HepG2 (cell line): Measurements from ENCODE around the gene WNT1. TPM values are rescaled to one million over a fixed set of nuclear protein-coding genes. Genes with fewer than 3 reads are reported as not detected.
A peak's percentile ranks its signal among the peaks of the same experiment; 100 is the strongest.

ENCODE experiments used
- ARID5B ChIP-seq: IDR thresholded peaks from 2 replicates; pipeline ENCODE4 v1.4.0; 2020; ENCODE audit warnings: mild to moderate bottlenecking, missing genetic modification reagents
- ATRX ChIP-seq: sonication (generic); formaldehyde crosslinking; IDR thresholded peaks from 2 replicates; pipeline ENCODE4 v1.4.0; 2020; ENCODE audit warnings: missing genetic modification reagents, borderline replicate concordance
- ETV5 ChIP-seq: IDR thresholded peaks from 2 replicates; pipeline ENCODE4 v1.6.1; 2018; ENCODE audit warnings: missing biosample characterization, missing genetic modification reagents, inconsistent platforms, borderline replicate concordance
- FOXJ3 ChIP-seq: sonication (generic); formaldehyde crosslinking; IDR thresholded peaks from 2 replicates; pipeline ENCODE4 v1.4.0; 2020; ENCODE audit warnings: missing genetic modification reagents, mild to moderate bottlenecking, borderline replicate concordance
- GABPB1 ChIP-seq: IDR thresholded peaks from 2 replicates; pipeline ENCODE4 v1.6.1; 2016; ENCODE audit warnings: mild to moderate bottlenecking, missing genetic modification reagents, moderate library complexity, missing compliant biosample characterization
- MAFF ChIP-seq: IDR thresholded peaks from 2 replicates; pipeline ENCODE4 v1.6.1; 2011; ENCODE audit warnings: low read depth, low read length, improper control_type of control experiment
- MYNN ChIP-seq: sonication (generic); formaldehyde crosslinking; IDR thresholded peaks from 2 replicates; pipeline ENCODE4 v1.4.0; 2020; ENCODE audit warnings: mild to moderate bottlenecking, low read depth, missing genetic modification reagents
- SRF ChIP-seq: IDR thresholded peaks from 2 replicates; pipeline ENCODE4 v1.6.1; 2011; ENCODE audit warnings: mild to moderate bottlenecking, low read depth, low read length, moderate library complexity
- ZBTB37 ChIP-seq: sonication (generic); formaldehyde crosslinking; IDR thresholded peaks from 2 replicates; pipeline ENCODE4 v1.4.0; 2020; ENCODE audit warnings: mild to moderate bottlenecking, missing genetic modification reagents
- ZBTB8A ChIP-seq: sonication (generic); formaldehyde crosslinking; IDR thresholded peaks from 2 replicates; pipeline ENCODE4 v1.4.0; 2020; ENCODE audit warnings: mild to moderate bottlenecking, low read depth, missing genetic modification reagents, borderline replicate concordance
- ZNF205 ChIP-seq: IDR thresholded peaks from 2 replicates; pipeline ENCODE4 v1.6.1; 2018; ENCODE audit warnings: missing biosample characterization, missing genetic modification reagents
- ZNF292 ChIP-seq: sonication (generic); formaldehyde crosslinking; IDR thresholded peaks from 2 replicates; pipeline ENCODE4 v1.8.1; 2022; ENCODE audit warnings: mild to moderate bottlenecking, low read depth, missing genetic modification reagents, borderline replicate concordance
- ZNF512B ChIP-seq: sonication (generic); formaldehyde crosslinking; IDR thresholded peaks from 2 replicates; pipeline ENCODE4 v1.5.1; 2020; ENCODE audit warnings: missing genetic modification reagents, mild to moderate bottlenecking, borderline replicate concordance
- ZNF562 ChIP-seq: sonication (generic); formaldehyde crosslinking; IDR thresholded peaks from 2 replicates; pipeline ENCODE4 v1.8.0; 2022; ENCODE audit warnings: missing genetic modification reagents, borderline replicate concordance
- ZNF597 ChIP-seq: sonication (generic); formaldehyde crosslinking; IDR thresholded peaks from 2 replicates; pipeline ENCODE4 v1.5.0; 2020; ENCODE audit warnings: missing genetic modification reagents
- ZNF674 ChIP-seq: sonication (generic); formaldehyde crosslinking; IDR thresholded peaks from 2 replicates; pipeline ENCODE4 v1.5.0; 2020; ENCODE audit warnings: low read depth, mild to moderate bottlenecking, missing genetic modification reagents
- ZNF740 ChIP-seq: sonication (generic); formaldehyde crosslinking; IDR thresholded peaks from 2 replicates; pipeline ENCODE4 v1.4.0; 2020; ENCODE audit warnings: missing genetic modification reagents
- ZNF747 ChIP-seq: sonication (generic); formaldehyde crosslinking; IDR thresholded peaks from 2 replicates; pipeline ENCODE4 v1.8.1; 2023; ENCODE audit warnings: missing genetic modification reagents, mild to moderate bottlenecking, borderline replicate concordance
- polyA plus RNA-seq, 8 experiments: library from polyadenylated mRNA; depleted of rRNA in 3 of 8; stranded (reverse) in 7 of 8; unstranded in 1 of 8; fragments of >200 nt; fragmentation: Illumina TruSeq in 4 of 8; extraction: Trizol in 4 of 8; gene quantifications; 2 replicates each; pipeline versions ENCODE4 v1.2.1 to v1.2.3, GENCODE V29; 2011 to 2016; ENCODE audit warnings: low read depth in 4 of 8, missing spikeins in 1 of 8, mixed read lengths in 1 of 8; ENCODE audit not compliant: insufficient read depth in 1 of 8
- total RNA-seq, 5 experiments: library from RNA; depleted of rRNA; stranded (reverse); fragments of >200 nt; fragmentation: Illumina TruSeq; extraction: Trizol; gene quantifications; 2 replicates each; pipeline ENCODE4 v1.2.3, GENCODE V29; 2016; ENCODE audit warnings: low read depth in 1 of 5

The WNT1 gene
- total and polyA plus RNA-seq, 2 of the 13 experiments (the other 11 are each of a cell fraction or from before 2014, with no cell fraction given), result not detected

GRCh38 chr12:48998497-48999353 lies 20.6 kb downstream of the WNT1 start (continued):
- TF ChIP-seq ZBTB8A (CRISPR knock-in tag) (peak; percentile 83; the same call in 1 of the 2 replicates), ARID5B (peak; percentile 40; the same call in 1 of the 2 replicates), ETV5 (no peak), MYNN (CRISPR knock-in tag) (0 out of 2 replicates have a peak, but pooled peaks have one; percentile 37), ZNF205 (CRISPR knock-in tag) (peak; percentile 62), ZNF747 (CRISPR knock-in tag) (no peak; the same call in 1 of the 2 replicates), ZBTB37 (CRISPR knock-in tag) (no peak; the same call in 1 of the 2 replicates), ZNF740 (no peak), ZNF512B (CRISPR knock-in tag) (no peak), GABPB1 (CRISPR knock-in tag) (peak; percentile 54), FOXJ3 (CRISPR knock-in tag) (no peak; the same call in 1 of the 2 replicates), MAFF (no peak), SRF (no peak), ZNF597 (CRISPR knock-in tag) (no peak), ZNF562 (CRISPR knock-in tag) (peak; percentile 79; the same call in 1 of the 2 replicates), ZNF292 (CRISPR knock-in tag) (no peak), ATRX (no peak), ZNF674 (CRISPR knock-in tag) (no peak)
